Measurements from ENCODE around the gene POLE2.
A peak's percentile ranks its signal among the peaks of the same experiment; 100 is the strongest.

POLE2 gene

GRCh38 chr14:49615776-49616175 is 72.2 kb downstream of the POLE2 start:
- DNase-seq (ENCODE audit: low read depth), result no peak
- no peak for TF ChIP-seq CTCF (IDR thresholded peaks at IDR 0.05; ENCODE audit: control insufficient read depth, extremely low read depth, insufficient read depth)
- no peak overlapping the region for H3K4me3 ChIP-seq (ENCODE audit: low read depth, low read length)

GRCh38 chr14:49614196-49614595 is 73.8 kb downstream of the POLE2 start:
- TF ChIP-seq CTCF (IDR thresholded peaks at IDR 0.05; ENCODE audit: control insufficient read depth, extremely low read depth, insufficient read depth), result no peak

GRCh38 chr14:49612671-49613070 is 75.3 kb downstream of the POLE2 start:
- TF ChIP-seq CTCF (IDR thresholded peaks at IDR 0.05; ENCODE audit: control insufficient read depth, extremely low read depth, insufficient read depth), result no peak
- DNase-seq (ENCODE audit: low read depth), result no peak
- no peak overlapping the region for H3K4me3 ChIP-seq (ENCODE audit: low read depth, low read length)

More at GRCh38 chr14:49614196-49614595, 73.8 kb downstream of the POLE2 start:
- no peak for DNase-seq (ENCODE audit: low read depth)
- H3K4me3 ChIP-seq (ENCODE audit: low read depth, low read length), result no peak overlapping the region

GRCh38 chr14:49612251-49612650 is 75.8 kb downstream of the POLE2 start:
- no peak for DNase-seq (ENCODE audit: low read depth)
- TF ChIP-seq CTCF (IDR thresholded peaks at IDR 0.05; ENCODE audit: control insufficient read depth, extremely low read depth, insufficient read depth), result no peak

GRCh38 chr14:49607583-49607982 is 80.4 kb downstream of the POLE2 start:
- TF ChIP-seq CTCF (IDR thresholded peaks at IDR 0.05; ENCODE audit: control insufficient read depth, extremely low read depth, insufficient read depth), result no peak
- no peak for DNase-seq (ENCODE audit: low read depth)
- no peak overlapping the region for H3K4me3 ChIP-seq (ENCODE audit: low read depth, low read length)

More at GRCh38 chr14:49612251-49612650, 75.8 kb downstream of the POLE2 start:
- H3K4me3 ChIP-seq (ENCODE audit: low read depth, low read length), result no peak overlapping the region

- peak within 1 kb of the TSS; percentile 80 for H3K4me3 ChIP-seq (ENCODE audit: low read depth, low read length)
- no peak for TF ChIP-seq CTCF (IDR thresholded peaks at IDR 0.05; ENCODE audit: control insufficient read depth, extremely low read depth, insufficient read depth)
- DNase-seq (ENCODE audit: low read depth), result peak; percentile 62
Observed at GRCh38 chr14:49598485-49599300, 89.3 kb downstream of the POLE2 start, which contains the start of gene LRR1. TSS of gene LRR1 (plus strand) at chr14:49598940. CDS start at chr14:49599021, 81 bp downstream.

- peak overlapping the region; percentile 80 for H3K4me3 ChIP-seq (ENCODE audit: low read depth, low read length)
- no peak for TF ChIP-seq CTCF (IDR thresholded peaks at IDR 0.05; ENCODE audit: control insufficient read depth, extremely low read depth, insufficient read depth)
- DNase-seq (ENCODE audit: low read depth), result no peak
Observed at GRCh38 chr14:49598189-49598484, 89.9 kb downstream of the POLE2 start.

Measured in LNCaP clone FGC (cell line).